C4-2B (cell line): ENCODE measurements around the gene RPP25L.

Experiments
- H3K27ac ChIP-seq: fragments of 450-650 bp; 2 replicates; pipeline ENCODE4 v1.5.1; 2017
- CTCF ChIP-seq: fragments of 450-650 bp; conservative IDR thresholded peaks from 2 replicates; pipeline ENCODE4 v1.5.1; 2017; ENCODE audit warnings: mild to moderate bottlenecking
- ZFX ChIP-seq: fragments of 450-650 bp; IDR thresholded peaks from 2 replicates; pipeline ENCODE4 v1.6.1; 2017

RPP25L gene

GRCh38 chr9:34591917-34592866, 19.7 kb downstream of the RPP25L start:
- no peak overlapping the region for H3K27ac ChIP-seq
- TF ChIP-seq ZFX (no peak), CTCF (peak; percentile 79)

GRCh38 chr9:34591248-34591916, 20.5 kb downstream of the RPP25L start:
- TF ChIP-seq CTCF: peak; percentile 95
- TF ChIP-seq ZFX: no peak
- no peak overlapping the region for H3K27ac ChIP-seq

- no peak for TF ChIP-seq ZFX
- H3K27ac ChIP-seq: no peak overlapping the region
Measured at GRCh38 chr9:34590381-34591247, 21.3 kb downstream of the RPP25L start.

GRCh38 chr9:34589636-34590380, 22.1 kb downstream of the RPP25L start, which contains the start of gene CNTFR:
TSS of gene CNTFR (minus strand) at chr9:34589724. CDS start at chr9:34568981, 20,743 bp downstream.
- H3K27ac ChIP-seq: no peak within 1 kb of the TSS

GRCh38 chr9:34588671-34589635, 22.9 kb downstream of the RPP25L start:
- no peak for TF ChIP-seq CTCF
- no peak for TF ChIP-seq ZFX
- no peak overlapping the region for H3K27ac ChIP-seq

More at GRCh38 chr9:34589636-34590380, 22.1 kb downstream of the RPP25L start, which contains the start of gene CNTFR:
- no peak for TF ChIP-seq ZFX
- TF ChIP-seq CTCF: no peak

GRCh38 chr9:34587271-34587670, 24.6 kb downstream of the RPP25L start:
- TF ChIP-seq ZFX (no peak), CTCF (no peak)
- H3K27ac ChIP-seq: no peak overlapping the region
